ENCODE measurements around the gene SPG11. TPM values are rescaled to one million over a fixed set of nuclear protein-coding genes. Genes with fewer than 3 reads are reported as not detected.

The SPG11 gene
- total RNA-seq, 2 donors from 2014 or later = 68.1 to 76.0 TPM

DNA sequence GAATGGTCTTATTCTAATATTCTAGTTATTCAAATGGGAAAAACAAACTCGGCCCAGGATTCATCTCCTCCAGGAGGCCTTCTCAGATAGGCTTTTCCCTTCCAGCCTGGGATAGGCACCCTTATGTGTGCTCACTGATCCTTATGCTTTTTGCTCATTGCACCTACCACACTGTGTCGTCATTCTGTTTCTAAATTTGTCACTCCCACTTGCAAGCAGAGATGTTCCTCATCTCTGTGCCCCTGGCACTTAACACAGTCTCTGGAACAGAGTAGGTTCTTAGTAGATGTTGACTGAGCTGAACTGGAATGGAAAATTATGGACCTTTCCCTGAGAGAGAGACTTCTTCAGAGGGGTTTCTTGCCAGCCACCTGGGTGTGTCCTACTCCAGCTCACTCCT, 18.7 kb upstream of the SPG11 start:
- Histone ChIP-seq H3K9me3 (no peaks in the 10 kb centered on the region), H3K27me3 (replicated peaks; ENCODE audit: insufficient read depth) (no peaks in the 10 kb centered on the region), H3K4me3 (no peak overlapping the region), H3K4me1 (ENCODE audit: control insufficient read depth in 1 of 2, low read depth in 2 of 2) (no peaks in the 10 kb centered on the region), H3K36me3 (no peaks in the 10 kb centered on the region), H3K27ac (no peak overlapping the region)
- TF ChIP-seq CTCF (IDR thresholded peaks at IDR 0.05) = no peak
- ATAC-seq (ENCODE audit: insufficient number of reproducible peaks, low FRiP score, low read depth) = no peak
- DNase-seq (ENCODE audit: low spot score) = no peak

GRCh38 chr15:44676676-44677075, 13.2 kb upstream of the SPG11 start:
- Histone ChIP-seq H3K9me3 (no peaks in the 10 kb centered on the region), H3K4me3 (no peak overlapping the region), H3K4me1 (ENCODE audit: control insufficient read depth in 1 of 2, low read depth in 2 of 2) (no peaks in the 10 kb centered on the region), H3K27me3 (replicated peaks; ENCODE audit: insufficient read depth) (no peaks in the 10 kb centered on the region), H3K36me3 (no peaks in the 10 kb centered on the region), H3K27ac (no peak overlapping the region)
- TF ChIP-seq CTCF (IDR thresholded peaks at IDR 0.05) = no peak
- DNase-seq (ENCODE audit: low spot score) (no peak), ATAC-seq (ENCODE audit: insufficient number of reproducible peaks, low FRiP score, low read depth) (no peak)

DNA sequence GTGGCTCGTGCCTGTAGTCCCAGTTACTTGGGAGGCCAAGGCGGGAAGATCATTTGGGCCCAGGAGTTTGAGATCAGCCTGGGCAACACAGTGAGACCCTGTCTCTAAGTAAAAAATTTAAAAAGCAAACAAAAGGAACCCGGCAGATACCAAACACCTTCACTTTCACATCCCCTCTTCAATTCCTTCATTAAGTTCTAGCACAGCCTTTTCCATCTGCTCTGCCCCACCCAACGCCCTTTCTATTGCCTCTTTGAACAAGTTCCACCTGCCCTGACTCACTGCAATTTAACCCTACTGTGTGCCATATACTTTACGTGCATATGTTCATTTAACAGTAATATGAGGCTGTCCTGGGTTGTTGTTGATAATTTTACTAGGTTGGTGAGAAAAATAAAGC, 12.4 kb upstream of the SPG11 start:
- TF ChIP-seq CTCF (IDR thresholded peaks at IDR 0.05) = no peak
- no peak for DNase-seq (ENCODE audit: low spot score)
- Histone ChIP-seq H3K9me3 (no peaks in the 10 kb centered on the region), H3K4me1 (ENCODE audit: control insufficient read depth in 1 of 2, low read depth in 2 of 2) (no peaks in the 10 kb centered on the region), H3K4me3 (no peak overlapping the region), H3K27ac (no peak overlapping the region), H3K36me3 (no peaks in the 10 kb centered on the region), H3K27me3 (replicated peaks; ENCODE audit: insufficient read depth) (no peaks in the 10 kb centered on the region)
- no peak for ATAC-seq (ENCODE audit: insufficient number of reproducible peaks, low FRiP score, low read depth)

- ATAC-seq (ENCODE audit: insufficient number of reproducible peaks, low FRiP score, low read depth) = no peak
Measured at GRCh38 chr15:44673639-44674038, 10.2 kb upstream of the SPG11 start.

GRCh38 chr15:44670087-44670950, 6.9 kb upstream of the SPG11 start:
- no peak overlapping the region for H3K4me3 ChIP-seq
- DNase-seq (ENCODE audit: low spot score) (no peak), ATAC-seq (ENCODE audit: insufficient number of reproducible peaks, low FRiP score, low read depth) (no peak)
- no peaks in the 10 kb centered on the region for H3K27me3 ChIP-seq (replicated peaks; ENCODE audit: insufficient read depth)
- no peaks in the 10 kb centered on the region for H3K36me3 ChIP-seq
- no peak for TF ChIP-seq CTCF (IDR thresholded peaks at IDR 0.05)
- no peaks in the 10 kb centered on the region for H3K9me3 ChIP-seq
- H3K27ac ChIP-seq = no peak overlapping the region
- no peaks in the 10 kb centered on the region for H3K4me1 ChIP-seq (ENCODE audit: control insufficient read depth in 1 of 2, low read depth in 2 of 2)

More at GRCh38 chr15:44673639-44674038, 10.2 kb upstream of the SPG11 start:
- Histone ChIP-seq H3K4me3 (no peak overlapping the region), H3K27ac (no peak overlapping the region), H3K36me3 (no peaks in the 10 kb centered on the region), H3K27me3 (replicated peaks; ENCODE audit: insufficient read depth) (no peaks in the 10 kb centered on the region), H3K4me1 (ENCODE audit: control insufficient read depth in 1 of 2, low read depth in 2 of 2) (no peaks in the 10 kb centered on the region), H3K9me3 (no peaks in the 10 kb centered on the region)
- no peak for TF ChIP-seq CTCF (IDR thresholded peaks at IDR 0.05)
- no peak for DNase-seq (ENCODE audit: low spot score)
